HCT116 (cell line): ENCODE data around the gene TOP1.

Experiments
- CEBPB ChIP-seq: IDR thresholded peaks from 2 replicates; pipeline ENCODE4 v1.6.1; 2012; ENCODE audit warnings: low read depth
- CTCF ChIP-seq, 3 experiments: fragments of 200-600 bp in 1 of 3; sonication (generic) in 1 of 3; IDR thresholded peaks in 2 of 3; conservative IDR thresholded peaks in 1 of 3; 2 replicates each; pipeline ENCODE4 v1.5.1; 2012 to 2017; ENCODE audit warnings: low read depth in 2 of 3, low read length in 2 of 3, antibody characterized with exemption in 1 of 3, borderline replicate concordance in 1 of 3, control low read depth in 1 of 3, mild to moderate bottlenecking in 1 of 3, mixed read lengths in 1 of 3, mixed run types in 1 of 3, moderate library complexity in 1 of 3; ENCODE audit not compliant: insufficient read depth in 1 of 3
- EGR1 ChIP-seq: IDR thresholded peaks from 2 replicates; pipeline ENCODE4 v1.6.1; 2012; ENCODE audit warnings: low read depth
- EZH2 ChIP-seq: fragments of 200-600 bp; sonication (generic); IDR thresholded peaks from 2 replicates; pipeline ENCODE4 v1.6.1; 2017; ENCODE audit warnings: antibody characterized with exemption, mixed run types
- EZH2phosphoT487 ChIP-seq: fragments of 200-600 bp; IDR thresholded peaks from 2 replicates; pipeline ENCODE4 v1.6.1; 2018; ENCODE audit warnings: antibody characterized with exemption, borderline replicate concordance
- JUND ChIP-seq: IDR thresholded peaks from 2 replicates; pipeline ENCODE4 v1.6.1; 2012
- POLR2A ChIP-seq: IDR thresholded peaks from 2 replicates; pipeline ENCODE4 v1.7.0; 2011; ENCODE audit warnings: borderline replicate concordance; ENCODE audit not compliant: insufficient read depth, insufficient read length; ENCODE audit errors: extremely low read depth
- POLR2AphosphoS5 ChIP-seq: IDR thresholded peaks from 2 replicates; pipeline ENCODE4 v1.6.1; 2011; ENCODE audit warnings: mild to moderate bottlenecking, low read depth, low read length, moderate library complexity
- SP1 ChIP-seq: IDR thresholded peaks from 2 replicates; pipeline ENCODE4 v1.6.1; 2012; ENCODE audit warnings: low read depth
- YY1 ChIP-seq: IDR thresholded peaks from 2 replicates; pipeline ENCODE4 v1.6.1; 2011; ENCODE audit warnings: low read length, low read depth, moderate library complexity, mild to moderate bottlenecking; ENCODE audit not compliant: insufficient replicate concordance; ENCODE audit errors: extremely low read depth
- ZFX ChIP-seq: fragments of 450-650 bp; IDR thresholded peaks from 2 replicates; pipeline ENCODE4 v1.6.1; 2017

- TF ChIP-seq EZH2 (no peak), POLR2A (peak; percentile 21), CTCF (IDR thresholded peaks at IDR 0.05 in 2 of 3, conservative IDR thresholded peaks at IDR 0.05 in 1 of 3; ENCODE audit: borderline replicate concordance in 1 of 3, insufficient read depth in 1 of 3, low read depth in 2 of 3, low read length in 2 of 3) (no peak), EGR1 (peak; percentile 68), ZFX (peak; percentile 78), POLR2AphosphoS5 (peak; percentile 70; the same call in 1 of the 2 replicates), SP1 (peak; percentile 52; the same call in 1 of the 2 replicates), YY1 (no peak), JUND (no peak), CEBPB (no peak), EZH2phosphoT487 (no peak)
Measured at GRCh38 chr20:41136680-41137613, 108.3 kb downstream of the TOP1 start, which contains the start of gene PLCG1.
